ENCODE measurements around the gene SARM1. TPM values are rescaled to one million over a fixed set of nuclear protein-coding genes. Genes with fewer than 3 reads are reported as not detected.

SARM1 gene
- total and polyA plus RNA-seq, 2 of the 8 experiments (the other 6 are each of a cell fraction or from before 2014, with no cell fraction given) = 5.8 to 9.2 TPM

GRCh38 chr17:28396635-28397239, 25.2 kb downstream of the SARM1 start (continued):
- no peak for TF ChIP-seq PHF8 (conservative IDR thresholded peaks at IDR 0.05; ENCODE audit: low read depth, low read length)
- no peak for TF ChIP-seq HDAC6 (IDR thresholded peaks at IDR 0.05; ENCODE audit: low read depth, low read length)
- no peak for TF ChIP-seq BCL11A (IDR thresholded peaks at IDR 0.05; ENCODE audit: low read depth in 2 of 2, low read length in 2 of 2)
- no peak for TF ChIP-seq CBX5 (IDR thresholded peaks at IDR 0.05; ENCODE audit: low read depth, low read length)

Measured in H1 (cell line).